ENCODE results near the gene PCNT. TPM values are rescaled to one million over a fixed set of nuclear protein-coding genes. Genes with fewer than 3 reads are reported as not detected.

The PCNT gene
- total RNA-seq, 4 donors from 2014 or later, result 42.8 to 58.6 (median 45.9) TPM

GRCh38 chr21:46362946-46363345 lies 39.0 kb downstream of the PCNT start:
- no peak overlapping the region for H3K4me3 ChIP-seq
- WGBS, 2 donors, result 88% methylated on average over 15 of the region's 15 CpGs
- no peak for DNase-seq (ENCODE audit: low spot score in 2 of 2)
- no peaks in the 10 kb centered on the region for H3K9me3 ChIP-seq
- no peaks in the 10 kb centered on the region for H3K27me3 ChIP-seq
- no peak overlapping the region for H3K27ac ChIP-seq
- H3K36me3 ChIP-seq, result peaks cover 0 to 92% (median 5%) of the 10 kb centered on the region in 3 donors
- H3K4me1 ChIP-seq, result no peaks in the 10 kb centered on the region
- TF ChIP-seq EP300 (IDR thresholded peaks at IDR 0.05) (no peak), CTCF (IDR thresholded peaks at IDR 0.05) (no peak), POLR2A (IDR thresholded peaks at IDR 0.05) (no peak)

GRCh38 chr21:46363698-46364097 lies 39.7 kb downstream of the PCNT start:
- 76 to 93% methylated on average over 11 to 13 of the region's 16 CpGs for WGBS, 2 donors
- no peak for DNase-seq (ENCODE audit: low spot score in 2 of 2)
- Histone ChIP-seq H3K4me1 (no peaks in the 10 kb centered on the region), H3K9me3 (no peaks in the 10 kb centered on the region), H3K36me3 (peaks cover 0 to 92% (median 5%) of the 10 kb centered on the region in 3 donors), H3K27ac (no peak overlapping the region), H3K4me3 (no peak overlapping the region), H3K27me3 (no peaks in the 10 kb centered on the region)
- TF ChIP-seq EP300 (IDR thresholded peaks at IDR 0.05), result no peak

GRCh38 chr21:46366091-46366490 lies 42.1 kb downstream of the PCNT start:
- WGBS, 2 donors, result 95% methylated on average over 11 of the region's 11 CpGs
- Histone ChIP-seq H3K9me3 (no peaks in the 10 kb centered on the region), H3K27ac (no peak overlapping the region), H3K4me3 (no peak overlapping the region), H3K4me1 (no peaks in the 10 kb centered on the region), H3K27me3 (no peaks in the 10 kb centered on the region), H3K36me3 (peaks cover 0 to 88% (median 5%) of the 10 kb centered on the region in 3 donors)
- DNase-seq (ENCODE audit: low spot score in 2 of 2), result no peak
- no peak for TF ChIP-seq EP300 (IDR thresholded peaks at IDR 0.05)
- TF ChIP-seq POLR2A (IDR thresholded peaks at IDR 0.05), result no peak
- no peak for TF ChIP-seq CTCF (IDR thresholded peaks at IDR 0.05)

- no peak for TF ChIP-seq EP300 (IDR thresholded peaks at IDR 0.05)
- no peak for TF ChIP-seq POLR2A (IDR thresholded peaks at IDR 0.05)
- TF ChIP-seq CTCF (IDR thresholded peaks at IDR 0.05), result no peak
- Histone ChIP-seq H3K4me3 (no peak overlapping the region), H3K27me3 (no peaks in the 10 kb centered on the region), H3K9me3 (no peaks in the 10 kb centered on the region), H3K4me1 (no peaks in the 10 kb centered on the region), H3K36me3 (peaks cover 0 to 87% (median 5%) of the 10 kb centered on the region in 3 donors), H3K27ac (no peak overlapping the region)
- no peak for DNase-seq (ENCODE audit: low spot score in 2 of 2)
- WGBS, 2 donors, result 92% methylated on average over 19 of the region's 19 CpGs
Observed at GRCh38 chr21:46366561-46366960, 42.6 kb downstream of the PCNT start.

- no peak for DNase-seq (ENCODE audit: low spot score in 2 of 2)
- Histone ChIP-seq H3K4me1 (no peaks in the 10 kb centered on the region), H3K27me3 (no peaks in the 10 kb centered on the region), H3K27ac (no peak overlapping the region), H3K36me3 (peaks cover 0 to 87% (median 5%) of the 10 kb centered on the region in 3 donors), H3K4me3 (no peak overlapping the region), H3K9me3 (no peaks in the 10 kb centered on the region)
- TF ChIP-seq CTCF (IDR thresholded peaks at IDR 0.05) (no peak), POLR2A (IDR thresholded peaks at IDR 0.05) (no peak), EP300 (IDR thresholded peaks at IDR 0.05) (no peak)
- 96 to 97% methylated on average over 20 of the region's 20 CpGs for WGBS, 2 donors
Observed at GRCh38 chr21:46366966-46367365, 43.0 kb downstream of the PCNT start.

All from tibial nerve (tissue), 4 donors.